G401 (cell line): ENCODE results near the gene MICB. TPM values are rescaled to one million over a fixed set of nuclear protein-coding genes. Genes with fewer than 3 reads are reported as not detected.
"Not testable (repeated sequence)": the region's sequence is repeated elsewhere in the genome, so short reads cannot be mapped to it uniquely, and the experiment has no call there.

Source experiments
- DNase-seq: peaks from one replicate; pipeline ENCODE4 v3.0.0-alpha.2; 2015; ENCODE audit warnings: low spot score
- in situ Hi-C: cut with HindIII; loops from 2 replicates; pipeline ENCODE4 v1.10.0; 2016; ENCODE audit warnings: low sequenced_read_pairs, mixed read lengths
- total RNA-seq: library from RNA; depleted of rRNA; stranded (reverse); fragments of >200 nt; shearing (Covaris generic); gene quantifications from 2 replicates; pipeline ENCODE4 v1.2.3, GENCODE V29; 2014; rRNA removed

MICB gene
- total RNA-seq = 15.0 and 18.3 TPM in 2 replicates

- peak; percentile 90 for DNase-seq
- in situ Hi-C loops = no loop called here
These were observed at the start of gene MICB for GRCh38 chr6:31497531-31498476. TSS of gene MICB (plus strand) at chr6:31498145. CDS start at chr6:31498194, 49 bp downstream.

DNA sequence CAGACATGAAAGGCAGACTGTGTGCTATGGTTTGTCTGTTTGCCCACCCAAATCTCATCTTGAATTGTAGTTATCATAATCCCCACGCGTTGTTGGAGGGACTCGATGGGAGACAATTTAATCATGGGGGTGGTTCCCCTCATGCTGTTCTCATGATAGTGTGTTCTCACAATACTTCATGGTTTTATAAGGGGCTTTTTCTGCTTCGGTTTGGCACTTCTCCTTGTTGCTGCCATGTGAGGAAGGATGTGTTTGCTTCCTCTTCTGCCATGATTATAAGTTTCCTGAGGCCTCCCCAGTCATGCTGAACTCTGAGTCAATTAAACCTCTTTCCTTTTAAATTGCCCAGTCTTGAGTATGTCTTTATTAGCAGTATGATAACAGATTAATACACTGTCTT lies 47.2 kb upstream of the MICB start:
- in situ Hi-C loops = no loop called here
- DNase-seq = no peak

- no peak for DNase-seq
- in situ Hi-C loops = no loop called here
These were observed 45.1 kb upstream of the MICB start for GRCh38 chr6:31452859-31453258.

DNA sequence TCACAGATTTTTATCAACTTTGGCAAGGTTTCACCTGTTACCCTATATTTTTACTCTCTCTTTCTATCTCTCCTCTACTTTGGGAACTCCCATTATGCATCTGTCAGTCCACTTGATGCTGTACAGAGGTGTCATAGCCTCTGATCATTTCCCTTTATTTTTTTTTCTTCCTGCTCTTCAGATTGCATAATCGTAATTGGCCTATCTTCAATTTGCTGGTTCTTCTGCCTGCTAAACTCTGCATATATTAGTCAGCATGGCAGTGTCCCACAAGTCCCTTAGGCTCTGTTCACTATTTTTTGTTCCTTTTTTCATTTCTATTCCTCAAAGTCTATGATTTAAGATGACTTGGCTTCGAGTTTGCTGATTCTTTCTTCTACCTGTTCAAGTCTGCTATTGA lies 44.7 kb upstream of the MICB start:
- DNase-seq = no peak
- in situ Hi-C loops = no loop called here

GRCh38 chr6:31459864-31460263 lies 38.1 kb upstream of the MICB start:
- in situ Hi-C loops, DNase-seq: not testable (repeated sequence)

DNA sequence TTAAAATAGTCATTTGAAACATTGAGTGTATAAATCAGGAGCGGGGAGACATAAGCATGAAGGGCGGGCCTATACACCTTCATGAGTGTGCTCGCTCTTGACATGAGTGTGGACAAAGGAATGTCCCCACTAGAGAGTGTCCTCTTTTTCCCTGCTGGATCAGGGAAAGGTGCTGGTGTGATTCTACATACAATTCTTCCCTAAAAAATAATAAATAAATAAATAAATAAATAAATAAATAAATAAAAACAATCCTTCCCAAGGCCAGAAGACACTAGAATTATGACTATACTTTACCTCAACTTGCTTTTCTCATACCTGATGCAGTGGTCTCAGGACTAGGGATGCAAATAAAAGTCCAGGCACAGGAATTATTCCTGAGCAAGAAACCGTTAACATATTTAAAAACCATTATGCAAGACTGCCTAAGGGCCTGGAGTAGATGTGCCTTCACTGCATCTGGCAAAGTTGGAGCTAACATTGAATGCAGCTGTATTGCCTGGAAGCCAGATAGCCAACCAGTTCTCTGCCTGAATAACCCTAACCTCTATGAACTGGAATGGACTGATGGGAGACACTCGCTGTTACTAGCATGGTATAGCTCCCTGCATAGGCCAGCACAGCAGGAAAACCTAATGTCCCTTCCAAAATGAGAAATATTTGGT lies 37.5 kb upstream of the MICB start:
- no peak for DNase-seq
- in situ Hi-C loops = no loop called here

- in situ Hi-C loops = no loop called here
- no peak for DNase-seq
These were observed 35.6 kb upstream of the MICB start for GRCh38 chr6:31462026-31462963.

DNA sequence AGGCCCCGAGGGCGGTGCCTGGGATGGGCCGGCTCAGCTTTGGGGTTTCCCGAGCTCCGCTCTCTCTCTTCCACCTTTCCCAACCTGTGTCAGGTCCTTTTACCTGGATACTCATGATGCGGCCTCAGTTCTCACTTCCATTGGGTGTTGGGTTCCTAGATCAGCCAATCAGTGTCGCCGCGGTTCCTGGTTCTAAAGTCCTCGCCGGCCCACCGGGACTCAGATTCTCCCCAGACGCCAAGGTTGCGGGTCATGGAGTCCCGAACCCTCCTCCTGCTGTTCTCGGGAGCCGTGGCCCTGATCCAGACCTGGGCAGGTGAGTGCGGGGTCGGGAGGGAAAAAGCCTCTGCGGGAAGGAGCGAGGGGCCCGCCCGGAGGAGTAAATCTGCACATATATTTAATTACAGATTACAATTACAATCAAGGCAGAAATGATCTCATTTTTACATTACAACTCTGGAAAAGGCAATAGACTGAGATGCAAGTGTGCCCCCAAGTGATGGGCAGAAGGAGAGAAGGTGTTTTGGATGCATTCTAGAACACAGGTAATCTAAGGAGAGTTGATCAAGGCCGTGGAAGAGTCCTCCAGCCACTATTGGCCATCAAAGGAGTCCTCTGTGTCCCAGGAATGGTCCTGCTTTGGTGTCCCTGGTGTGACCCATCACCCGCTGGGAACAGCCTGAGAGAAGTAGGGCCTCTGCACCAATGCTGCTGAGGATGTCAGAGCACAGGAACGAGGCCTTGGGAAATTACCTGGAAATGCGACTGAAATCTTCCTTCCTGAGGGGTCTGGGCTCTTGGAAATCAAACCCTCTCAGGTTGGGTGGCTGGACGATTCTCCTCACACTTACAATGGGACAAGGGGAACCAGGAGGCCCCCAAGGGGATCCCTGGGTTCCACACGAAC lies 34.7 kb upstream of the MICB start:
- in situ Hi-C loops = no loop called here
- peak; percentile 91 for DNase-seq

- DNase-seq = no peak
- in situ Hi-C loops = no loop called here
These were observed 33.4 kb upstream of the MICB start for GRCh38 chr6:31464252-31465184.

DNA sequence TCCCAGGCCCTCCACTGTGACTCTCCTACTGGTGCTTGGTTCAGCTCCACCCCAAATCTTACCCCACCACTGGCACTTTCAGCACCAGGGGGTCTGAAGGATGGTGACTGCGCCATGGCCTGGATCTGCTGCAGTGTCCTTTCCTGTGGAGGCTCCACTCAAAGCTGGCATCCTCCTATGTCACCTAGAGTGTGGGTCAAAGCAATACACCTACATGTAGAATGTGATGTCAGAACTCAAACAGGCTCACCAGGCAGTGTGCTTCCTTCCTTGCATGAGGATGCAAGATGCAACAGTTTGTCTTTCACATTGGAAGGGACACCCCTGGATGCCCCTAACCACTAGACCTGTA lies 32.8 kb upstream of the MICB start:
- no peak for DNase-seq
- in situ Hi-C loops = no loop called here

DNA sequence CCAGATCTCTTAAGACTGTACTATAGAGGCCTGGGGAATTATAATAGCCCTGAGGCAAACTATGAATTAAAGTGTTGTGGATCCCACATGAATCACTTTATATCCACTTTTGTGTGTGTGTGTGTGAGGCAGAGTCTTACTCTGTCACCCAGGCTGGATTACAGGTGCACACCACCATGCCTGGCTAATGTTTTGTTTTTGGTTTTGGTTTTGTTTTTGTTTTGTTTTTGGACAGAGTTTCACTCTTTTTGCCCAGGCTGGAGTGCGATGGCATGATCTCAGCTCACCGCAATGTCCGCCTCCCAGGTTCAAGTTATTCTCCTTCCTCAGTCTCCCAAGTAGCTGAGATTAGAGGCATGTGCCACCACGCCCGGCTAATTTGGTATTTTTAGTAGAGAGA lies 32.2 kb upstream of the MICB start:
- in situ Hi-C loops = no loop called here

DNA sequence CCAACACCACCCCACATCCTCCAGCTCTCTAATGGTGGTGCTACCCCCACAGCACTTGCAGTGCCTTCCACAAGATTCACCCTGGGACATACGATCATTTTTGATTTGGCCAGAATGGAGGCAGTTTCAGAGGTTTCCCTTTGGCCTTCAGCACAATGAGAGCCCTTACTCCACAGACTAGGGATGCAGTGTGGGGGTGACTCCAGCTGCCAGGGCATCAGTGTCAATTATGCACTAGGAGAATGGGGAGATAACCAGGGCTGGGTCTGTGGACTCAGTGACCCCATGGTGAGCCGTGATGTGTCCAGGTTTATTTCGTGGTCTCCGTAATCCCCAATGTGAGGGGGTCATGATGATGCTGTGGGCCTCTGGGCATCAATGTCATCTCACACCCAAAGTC lies 31.5 kb upstream of the MICB start:
- in situ Hi-C loops = no loop called here

More for the DNA sequence above, 32.2 kb upstream of the MICB start:
- DNase-seq = no peak

DNA sequence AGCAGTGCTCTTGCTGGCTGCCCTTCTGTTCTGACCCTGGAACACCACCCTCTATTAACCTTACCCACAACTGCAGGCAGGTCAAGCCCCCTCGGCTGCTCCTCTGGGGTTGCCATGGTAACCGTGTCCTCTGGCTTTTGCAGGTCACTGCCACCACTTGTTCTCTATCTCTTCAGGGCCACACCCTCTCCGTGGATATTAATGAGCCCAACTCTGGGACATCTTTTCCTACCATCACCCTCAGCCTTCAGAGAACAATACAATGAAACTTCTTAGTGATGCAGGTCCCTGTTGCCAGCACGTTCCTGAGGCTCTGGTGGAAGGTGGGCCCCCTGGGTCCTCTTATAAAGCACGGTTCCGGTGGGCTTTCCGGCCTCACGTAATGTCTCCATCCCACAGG lies 30.8 kb upstream of the MICB start:
- in situ Hi-C loops = no loop called here

More for the DNA sequence above, 31.5 kb upstream of the MICB start:
- DNase-seq = no peak

DNA sequence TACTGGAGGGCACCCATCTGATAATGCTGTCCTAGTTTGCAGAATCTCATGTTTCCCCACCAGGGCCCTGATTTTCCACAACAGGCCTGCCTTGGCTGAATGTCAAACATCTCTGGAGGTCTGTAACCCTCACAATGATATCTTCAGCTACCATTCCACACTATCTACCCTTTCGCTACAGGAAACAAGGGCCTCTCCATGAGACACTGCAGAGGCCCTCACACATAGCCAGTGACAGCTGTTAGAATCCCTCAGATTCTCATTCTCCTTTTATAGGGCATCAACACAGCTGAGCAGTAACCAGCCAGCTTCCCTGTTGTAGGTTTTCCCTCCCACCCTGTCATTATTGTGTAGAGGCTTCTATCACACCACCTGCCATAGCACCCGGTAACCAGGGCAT lies 29.6 kb upstream of the MICB start:
- in situ Hi-C loops = no loop called here
- no peak for DNase-seq

More for the DNA sequence above, 30.8 kb upstream of the MICB start:
- DNase-seq = no peak

DNA sequence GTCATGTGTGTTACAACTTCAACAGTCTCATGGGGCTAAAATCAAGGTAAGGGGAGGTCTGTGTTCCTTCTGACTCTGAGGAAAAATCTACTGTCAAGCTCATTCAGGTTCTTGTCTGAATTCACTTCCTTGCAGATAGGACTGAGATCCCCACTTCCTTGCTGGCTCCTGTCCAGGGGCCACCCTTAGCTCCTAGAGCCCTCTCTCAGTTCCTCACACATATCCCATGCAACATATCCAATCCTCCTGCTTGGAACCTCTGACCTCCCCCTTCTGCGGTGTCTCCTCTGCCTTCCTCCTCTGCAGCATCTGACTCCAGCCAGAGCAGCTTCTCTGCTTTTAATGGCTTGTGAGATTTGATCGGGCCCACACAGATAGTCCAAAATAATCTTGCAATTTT lies 27.1 kb upstream of the MICB start:
- in situ Hi-C loops = no loop called here
- DNase-seq = no peak

- in situ Hi-C loops = no loop called here
- DNase-seq = no peak
These were observed 26.2 kb upstream of the MICB start for GRCh38 chr6:31471711-31472110.

GRCh38 chr6:31472259-31472658 lies 25.7 kb upstream of the MICB start:
- in situ Hi-C loops = no loop called here
- no peak for DNase-seq
